ENCODE measurements around the gene YES1.

The YES1 gene

GRCh38 chr18:813172-814071 lies 1.4 kb upstream of the YES1 start:
- no peak overlapping the region for H3K27ac ChIP-seq (ENCODE audit: low read depth, low read length, poor library complexity, severe bottlenecking)
- no peak overlapping the region for H3K4me2 ChIP-seq (ENCODE audit: low read length)
- H2AFZ ChIP-seq (ENCODE audit: low read length): no peak overlapping the region
- no peaks in the 10 kb centered on the region for H4K20me1 ChIP-seq (ENCODE audit: insufficient read depth, low read length)
- no peaks in the 10 kb centered on the region for H3K9me3 ChIP-seq (ENCODE audit: low read length)
- no peaks in the 10 kb centered on the region for H3F3A ChIP-seq (ENCODE audit: insufficient read depth, low read length)
- no peak overlapping the region for H3K4me3 ChIP-seq (ENCODE audit: low read depth, low read length, poor library complexity, severe bottlenecking)
- no peaks in the 10 kb centered on the region for H3K79me2 ChIP-seq (ENCODE audit: insufficient read depth, low read length)
- peaks cover 13% of the 10 kb centered on the region for H3K4me1 ChIP-seq (ENCODE audit: insufficient read depth, low read length, severe bottlenecking)
- H3K9ac ChIP-seq (ENCODE audit: low read length): no peak overlapping the region
- H3K36me3 ChIP-seq (ENCODE audit: insufficient read depth, low read length): no peaks in the 10 kb centered on the region
- H3K27me3 ChIP-seq (ENCODE audit: insufficient read depth, low read length): no peaks in the 10 kb centered on the region
- no peaks in the 10 kb centered on the region for H3K9me2 ChIP-seq (ENCODE audit: low read depth, low read length)
- TF ChIP-seq EZH2 (IDR thresholded peaks at IDR 0.05; ENCODE audit: borderline replicate concordance, low read length) (no peak), CTCF (IDR thresholded peaks at IDR 0.05; ENCODE audit: low read length) (no peak)

- Histone ChIP-seq H3K79me2 (ENCODE audit: insufficient read depth, low read length) (no peaks in the 10 kb centered on the region), H3F3A (ENCODE audit: insufficient read depth, low read length) (no peaks in the 10 kb centered on the region)
These were observed 532 bp upstream of the YES1 start for GRCh38 chr18:812376-813171.

GRCh38 chr18:811182-811891 lies 705 bp downstream of the YES1 start:
- peak overlapping the region; percentile 57 for H3K9ac ChIP-seq (ENCODE audit: low read length)
- H3K4me2 ChIP-seq (ENCODE audit: low read length): peak overlapping the region; percentile 76
- H3K4me1 ChIP-seq (ENCODE audit: insufficient read depth, low read length, severe bottlenecking): peaks cover 13% of the 10 kb centered on the region
- peak overlapping the region; percentile 71 for H3K4me3 ChIP-seq (ENCODE audit: low read depth, low read length, poor library complexity, severe bottlenecking)
- H4K20me1 ChIP-seq (ENCODE audit: insufficient read depth, low read length): no peaks in the 10 kb centered on the region
- no peak for TF ChIP-seq EZH2 (IDR thresholded peaks at IDR 0.05; ENCODE audit: borderline replicate concordance, low read length)
- TF ChIP-seq CTCF (IDR thresholded peaks at IDR 0.05; ENCODE audit: low read length): no peak
- no peaks in the 10 kb centered on the region for H3K79me2 ChIP-seq (ENCODE audit: insufficient read depth, low read length)
- H3K9me3 ChIP-seq (ENCODE audit: low read length): no peaks in the 10 kb centered on the region
- no peaks in the 10 kb centered on the region for H3K9me2 ChIP-seq (ENCODE audit: low read depth, low read length)
- no peaks in the 10 kb centered on the region for H3K27me3 ChIP-seq (ENCODE audit: insufficient read depth, low read length)
- H2AFZ ChIP-seq (ENCODE audit: low read length): no peak overlapping the region
- H3F3A ChIP-seq (ENCODE audit: insufficient read depth, low read length): no peaks in the 10 kb centered on the region
- H3K36me3 ChIP-seq (ENCODE audit: insufficient read depth, low read length): no peaks in the 10 kb centered on the region
- H3K27ac ChIP-seq (ENCODE audit: low read depth, low read length, poor library complexity, severe bottlenecking): no peak overlapping the region

More at GRCh38 chr18:812376-813171, 532 bp upstream of the YES1 start:
- no peaks in the 10 kb centered on the region for H4K20me1 ChIP-seq (ENCODE audit: insufficient read depth, low read length)
- H3K4me1 ChIP-seq (ENCODE audit: insufficient read depth, low read length, severe bottlenecking): peaks cover 13% of the 10 kb centered on the region
- no peak overlapping the region for H2AFZ ChIP-seq (ENCODE audit: low read length)
- peak overlapping the region; percentile 36; the same call in 1 of the 2 replicates for H3K9ac ChIP-seq (ENCODE audit: low read length)
- no peaks in the 10 kb centered on the region for H3K36me3 ChIP-seq (ENCODE audit: insufficient read depth, low read length)
- peak overlapping the region; percentile 71 for H3K4me3 ChIP-seq (ENCODE audit: low read depth, low read length, poor library complexity, severe bottlenecking)
- H3K4me2 ChIP-seq (ENCODE audit: low read length): peak overlapping the region; percentile 76
- no peaks in the 10 kb centered on the region for H3K9me3 ChIP-seq (ENCODE audit: low read length)
- no peaks in the 10 kb centered on the region for H3K9me2 ChIP-seq (ENCODE audit: low read depth, low read length)
- no peak overlapping the region for H3K27ac ChIP-seq (ENCODE audit: low read depth, low read length, poor library complexity, severe bottlenecking)
- no peak for TF ChIP-seq EZH2 (IDR thresholded peaks at IDR 0.05; ENCODE audit: borderline replicate concordance, low read length)
- H3K27me3 ChIP-seq (ENCODE audit: insufficient read depth, low read length): no peaks in the 10 kb centered on the region
